NCI-H510A (cell line): Measurements from ENCODE around the gene ARIH2.

Source experiments
- DNase-seq: peaks from one replicate; lab custom pipeline; 2025; lab: John Stamatoyannopoulos, UW

Gene ARIH2

GRCh38 chr3:48974076-48974864, 55.6 kb downstream of the ARIH2 start:
- DNase-seq: no peak

- no peak for DNase-seq
These were observed 60.8 kb downstream of the ARIH2 start for GRCh38 chr3:48979451-48979850.

GRCh38 chr3:48980295-48980694, 61.7 kb downstream of the ARIH2 start:
- DNase-seq: no peak

GRCh38 chr3:48982016-48982415, 63.4 kb downstream of the ARIH2 start:
- no peak for DNase-seq

- DNase-seq: no peak
These were observed 64.0 kb downstream of the ARIH2 start for GRCh38 chr3:48982686-48983085.

- DNase-seq: no peak
These were observed 64.5 kb downstream of the ARIH2 start for GRCh38 chr3:48983096-48983495.

- no peak for DNase-seq
These were observed 66.0 kb downstream of the ARIH2 start for GRCh38 chr3:48984663-48985062.

GRCh38 chr3:48985831-48986376, 67.3 kb downstream of the ARIH2 start:
- DNase-seq: no peak

GRCh38 chr3:48989126-48989795, 70.6 kb downstream of the ARIH2 start:
- DNase-seq: no peak

- DNase-seq: peak; percentile 49
These were observed 71.4 kb downstream of the ARIH2 start, which contains the start of gene P4HTM for GRCh38 chr3:48989796-48990635. Gene P4HTM, plus strand, starts transcription at chr3:48990241. Its CDS starts 16 bp downstream, at chr3:48990257.

GRCh38 chr3:48990636-48991469, 72.2 kb downstream of the ARIH2 start:
- no peak for DNase-seq

GRCh38 chr3:48991851-48992545, 73.4 kb downstream of the ARIH2 start:
- no peak for DNase-seq

GRCh38 chr3:48993834-48994233, 75.2 kb downstream of the ARIH2 start:
- DNase-seq: no peak

GRCh38 chr3:48996640-48997039, 78.0 kb downstream of the ARIH2 start:
- no peak for DNase-seq

GRCh38 chr3:48997102-48997635, 78.5 kb downstream of the ARIH2 start:
- no peak for DNase-seq

GRCh38 chr3:48997714-48998637, 79.3 kb downstream of the ARIH2 start:
- peak; percentile 71 for DNase-seq

GRCh38 chr3:48999085-48999858, 80.6 kb downstream of the ARIH2 start:
- peak; percentile 44 for DNase-seq

GRCh38 chr3:49001155-49001554, 82.5 kb downstream of the ARIH2 start:
- DNase-seq: no peak
